ENCODE results near the gene P2RX6.

P2RX6 gene

GRCh38 chr22:20976291-20976877 lies 38.6 kb upstream of the P2RX6 start:
- DNase-seq (ENCODE audit: low read depth, low spot score) = no peak
- no peak overlapping the region for H3K4me3 ChIP-seq (ENCODE audit: low read depth, low read length)
- TF ChIP-seq CTCF (IDR thresholded peaks at IDR 0.05; ENCODE audit: low read depth, low read length) = no peak
- in situ Hi-C loops (cut with HindIII; ENCODE audit: low sequenced_read_pairs) = no loop called here

GRCh38 chr22:20977019-20977418 lies 37.9 kb upstream of the P2RX6 start:
- no peak for TF ChIP-seq CTCF (IDR thresholded peaks at IDR 0.05; ENCODE audit: low read depth, low read length)
- in situ Hi-C loops (cut with HindIII; ENCODE audit: low sequenced_read_pairs) = no loop called here
- no peak for DNase-seq (ENCODE audit: low read depth, low spot score)
- H3K4me3 ChIP-seq (ENCODE audit: low read depth, low read length) = no peak overlapping the region

- no peak overlapping the region for H3K4me3 ChIP-seq (ENCODE audit: low read depth, low read length)
- DNase-seq (ENCODE audit: low read depth, low spot score) = no peak
- no peak for TF ChIP-seq CTCF (IDR thresholded peaks at IDR 0.05; ENCODE audit: low read depth, low read length)
- in situ Hi-C loops (cut with HindIII; ENCODE audit: low sequenced_read_pairs) = no loop called here
Measured at GRCh38 chr22:20977516-20978170, 37.3 kb upstream of the P2RX6 start.

- DNase-seq (ENCODE audit: low read depth, low spot score) = no peak
- no peak overlapping the region for H3K4me3 ChIP-seq (ENCODE audit: low read depth, low read length)
- in situ Hi-C loops (cut with HindIII; ENCODE audit: low sequenced_read_pairs) = no loop called here
- no peak for TF ChIP-seq CTCF (IDR thresholded peaks at IDR 0.05; ENCODE audit: low read depth, low read length)
Measured at GRCh38 chr22:20978419-20978818, 36.5 kb upstream of the P2RX6 start.

GRCh38 chr22:20979243-20979809 lies 35.6 kb upstream of the P2RX6 start:
- in situ Hi-C loops (cut with HindIII; ENCODE audit: low sequenced_read_pairs) = no loop called here
- DNase-seq (ENCODE audit: low read depth, low spot score) = peak; percentile 77
- TF ChIP-seq CTCF (IDR thresholded peaks at IDR 0.05; ENCODE audit: low read depth, low read length) = no peak
- peak overlapping the region; percentile 14 for H3K4me3 ChIP-seq (ENCODE audit: low read depth, low read length)

GRCh38 chr22:20979940-20980453 lies 35.0 kb upstream of the P2RX6 start:
- peak overlapping the region; percentile 14 for H3K4me3 ChIP-seq (ENCODE audit: low read depth, low read length)
- no peak for DNase-seq (ENCODE audit: low read depth, low spot score)
- in situ Hi-C loops (cut with HindIII; ENCODE audit: low sequenced_read_pairs) = no loop called here
- TF ChIP-seq CTCF (IDR thresholded peaks at IDR 0.05; ENCODE audit: low read depth, low read length) = no peak

Measured in astrocyte of the spinal cord (primary cell).